Measurements from ENCODE around the gene THOC1.

Gene THOC1

DNA sequence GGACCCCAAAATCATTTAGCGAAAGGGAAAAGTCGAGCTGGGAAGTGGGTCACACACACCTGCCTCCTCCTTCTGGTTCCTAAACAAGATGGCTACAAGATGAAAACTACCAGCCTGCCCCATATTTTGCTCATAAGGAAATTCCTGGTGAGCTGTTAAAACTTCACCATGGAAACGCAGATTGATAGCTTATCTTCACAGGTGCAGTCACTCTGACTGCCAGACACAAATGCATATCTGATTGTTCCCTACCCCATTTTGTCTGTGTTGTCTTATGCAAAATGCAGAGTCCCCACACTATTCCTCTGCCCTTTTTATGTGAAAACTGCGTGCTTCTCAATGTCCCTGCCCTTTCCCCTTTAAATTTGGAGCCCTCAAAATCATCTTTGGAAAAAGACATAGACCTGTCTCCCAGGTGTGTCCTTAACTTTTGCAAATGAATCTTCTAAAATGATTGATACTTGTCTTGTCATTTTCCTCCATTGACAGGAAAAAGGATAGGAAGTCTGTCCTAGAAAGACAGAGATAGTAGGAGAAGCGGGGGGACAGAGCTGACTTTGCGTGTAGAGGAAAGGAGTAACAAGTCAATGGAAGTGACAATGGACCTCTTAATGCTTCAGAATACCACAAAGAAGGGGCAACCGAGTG lies 38.9 kb upstream of the THOC1 start:
- TF ChIP-seq, protein P1, sequence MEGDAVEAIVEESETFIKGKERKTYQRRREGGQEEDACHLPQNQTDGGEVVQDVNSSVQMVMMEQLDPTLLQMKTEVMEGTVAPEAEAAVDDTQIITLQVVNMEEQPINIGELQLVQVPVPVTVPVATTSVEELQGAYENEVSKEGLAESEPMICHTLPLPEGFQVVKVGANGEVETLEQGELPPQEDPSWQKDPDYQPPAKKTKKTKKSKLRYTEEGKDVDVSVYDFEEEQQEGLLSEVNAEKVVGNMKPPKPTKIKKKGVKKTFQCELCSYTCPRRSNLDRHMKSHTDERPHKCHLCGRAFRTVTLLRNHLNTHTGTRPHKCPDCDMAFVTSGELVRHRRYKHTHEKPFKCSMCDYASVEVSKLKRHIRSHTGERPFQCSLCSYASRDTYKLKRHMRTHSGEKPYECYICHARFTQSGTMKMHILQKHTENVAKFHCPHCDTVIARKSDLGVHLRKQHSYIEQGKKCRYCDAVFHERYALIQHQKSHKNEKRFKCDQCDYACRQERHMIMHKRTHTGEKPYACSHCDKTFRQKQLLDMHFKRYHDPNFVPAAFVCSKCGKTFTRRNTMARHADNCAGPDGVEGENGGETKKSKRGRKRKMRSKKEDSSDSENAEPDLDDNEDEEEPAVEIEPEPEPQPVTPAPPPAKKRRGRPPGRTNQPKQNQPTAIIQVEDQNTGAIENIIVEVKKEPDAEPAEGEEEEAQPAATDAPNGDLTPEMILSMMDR (IDR thresholded peaks at IDR 0.05; ENCODE audit: low read length, missing control alignments): no peak
- H3K4me3 ChIP-seq (replicated peaks; ENCODE audit: low read depth, low read length): no peak overlapping the region
- DNase-seq (ENCODE audit: low read depth): no peak

DNA sequence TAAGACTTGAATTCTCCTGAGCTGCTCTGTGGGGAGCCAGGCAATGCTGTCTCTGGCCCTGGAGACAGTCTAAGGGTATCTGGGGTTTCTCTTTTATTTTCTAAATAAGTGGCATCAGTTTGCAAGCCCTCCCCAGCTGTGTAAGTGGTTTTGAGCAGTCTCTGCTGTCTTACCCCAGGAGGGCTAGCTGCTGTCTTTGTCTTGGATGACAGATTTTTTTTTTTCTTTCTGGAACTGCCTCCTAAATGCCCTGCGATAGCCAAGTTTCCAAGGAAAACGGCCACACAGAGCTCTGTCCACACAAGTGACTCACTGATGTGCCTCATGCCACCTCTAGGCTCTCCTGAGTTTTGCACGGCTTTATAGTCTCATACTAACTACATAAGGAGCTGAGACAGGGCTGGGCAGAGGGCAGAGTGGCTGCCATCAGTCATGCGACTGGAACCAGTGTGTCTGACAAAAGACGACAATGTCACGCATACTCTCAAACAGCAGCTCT lies 37.2 kb upstream of the THOC1 start:
- H3K4me3 ChIP-seq (replicated peaks; ENCODE audit: low read depth, low read length): no peak overlapping the region
- no peak for DNase-seq (ENCODE audit: low read depth)
- TF ChIP-seq, protein P1 (IDR thresholded peaks at IDR 0.05; ENCODE audit: low read length, missing control alignments): no peak

DNA sequence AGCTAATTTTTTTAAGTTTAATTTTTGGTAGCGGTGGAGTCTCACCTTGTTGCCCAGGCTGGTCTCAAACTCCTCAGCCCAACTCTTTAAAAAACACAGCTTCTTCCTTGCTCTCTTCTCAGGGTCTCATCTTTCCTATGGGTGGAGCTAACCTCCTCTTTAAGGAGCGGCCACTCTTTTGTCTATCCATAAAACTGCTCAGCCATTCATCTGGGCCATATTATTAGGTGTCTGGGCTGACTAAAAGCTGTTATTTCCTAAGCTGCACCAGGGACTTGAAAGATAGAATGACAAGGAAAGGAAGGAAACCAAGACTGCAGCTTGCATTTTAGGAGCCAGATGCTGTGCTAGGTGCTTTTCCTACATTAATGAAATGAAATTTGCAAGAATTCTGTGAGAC lies 35.8 kb upstream of the THOC1 start:
- H3K4me3 ChIP-seq (replicated peaks; ENCODE audit: low read depth, low read length): no peak overlapping the region
- DNase-seq (ENCODE audit: low read depth): no peak
- TF ChIP-seq, protein P1 (IDR thresholded peaks at IDR 0.05; ENCODE audit: low read length, missing control alignments): no peak

DNA sequence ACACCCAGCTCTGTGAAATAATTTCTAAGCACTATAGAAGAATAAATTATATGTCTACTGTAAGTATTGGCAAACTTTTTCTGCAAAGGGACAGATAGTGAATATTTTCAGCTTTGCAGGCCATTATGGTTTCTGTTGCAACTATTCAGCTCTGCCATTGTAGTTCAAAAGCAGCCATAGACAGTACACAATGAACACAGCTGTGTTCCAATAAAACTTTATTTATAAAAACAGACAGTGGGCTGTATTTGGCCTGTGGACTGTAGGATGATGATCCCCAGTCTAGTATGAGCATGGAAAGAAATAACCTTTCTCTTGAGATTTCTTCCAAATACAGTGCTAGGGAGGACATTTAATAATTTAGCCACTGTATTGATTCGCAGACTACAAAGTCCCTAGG lies 35.2 kb upstream of the THOC1 start:
- no peak overlapping the region for H3K4me3 ChIP-seq (replicated peaks; ENCODE audit: low read depth, low read length)
- DNase-seq (ENCODE audit: low read depth): no peak
- TF ChIP-seq, protein P1 (IDR thresholded peaks at IDR 0.05; ENCODE audit: low read length, missing control alignments): no peak

DNA sequence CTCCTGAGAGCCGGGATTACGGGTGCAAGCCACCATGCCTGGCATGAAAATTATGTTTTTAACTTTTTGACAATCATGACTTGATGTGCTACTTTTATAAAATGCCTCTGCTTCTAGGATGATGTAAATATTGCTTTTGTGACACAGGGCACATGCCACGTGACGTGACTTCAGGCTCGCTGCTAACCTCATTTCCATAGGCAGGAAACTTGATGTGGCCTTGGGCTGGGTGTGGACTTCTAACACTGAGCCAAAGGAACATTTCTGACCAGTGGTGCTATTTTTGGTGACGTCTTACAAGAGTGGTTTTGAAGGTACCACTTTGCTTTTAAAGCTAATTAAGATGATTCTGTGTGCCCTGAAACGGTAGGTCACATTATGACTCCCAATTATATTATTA lies 34.2 kb upstream of the THOC1 start:
- TF ChIP-seq, protein P1 (IDR thresholded peaks at IDR 0.05; ENCODE audit: low read length, missing control alignments): no peak
- no peak for DNase-seq (ENCODE audit: low read depth)
- H3K4me3 ChIP-seq (replicated peaks; ENCODE audit: low read depth, low read length): no peak overlapping the region

DNA sequence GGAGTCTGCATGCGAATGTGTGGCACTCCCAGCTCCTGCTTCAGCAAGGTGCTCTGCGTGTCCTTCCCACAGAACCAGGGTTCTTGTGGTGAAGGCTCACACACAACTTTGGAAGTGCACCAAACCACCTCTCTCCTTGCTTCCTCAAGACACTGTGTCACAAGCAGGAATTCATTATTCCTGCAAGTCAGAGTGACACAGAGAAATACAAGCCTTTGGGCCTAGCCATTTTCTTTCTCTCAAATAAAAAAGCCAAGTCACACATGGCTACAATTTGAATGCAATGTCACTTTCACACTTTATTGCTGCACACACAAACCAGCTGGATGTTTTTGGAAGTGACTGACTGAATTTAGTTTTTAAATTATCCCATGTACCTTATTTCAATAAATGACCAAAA lies 30.1 kb upstream of the THOC1 start:
- DNase-seq (ENCODE audit: low read depth): no peak
- no peak overlapping the region for H3K4me3 ChIP-seq (replicated peaks; ENCODE audit: low read depth, low read length)
- TF ChIP-seq, protein P1 (IDR thresholded peaks at IDR 0.05; ENCODE audit: low read length, missing control alignments): no peak

All from fibroblast of pulmonary artery (primary cell).